Ramos (cell line): Measurements from ENCODE around the gene CYBB.

Source experiments
- in situ Hi-C: fragments of 300-500 bp; cut with MboI; formaldehyde crosslinking; loops from one replicate; pipeline ENCODE4 v1.14.3; 2022; ENCODE audit warnings: low sequenced_read_pairs; ENCODE audit not compliant: unreplicated experiment

Gene CYBB

DNA sequence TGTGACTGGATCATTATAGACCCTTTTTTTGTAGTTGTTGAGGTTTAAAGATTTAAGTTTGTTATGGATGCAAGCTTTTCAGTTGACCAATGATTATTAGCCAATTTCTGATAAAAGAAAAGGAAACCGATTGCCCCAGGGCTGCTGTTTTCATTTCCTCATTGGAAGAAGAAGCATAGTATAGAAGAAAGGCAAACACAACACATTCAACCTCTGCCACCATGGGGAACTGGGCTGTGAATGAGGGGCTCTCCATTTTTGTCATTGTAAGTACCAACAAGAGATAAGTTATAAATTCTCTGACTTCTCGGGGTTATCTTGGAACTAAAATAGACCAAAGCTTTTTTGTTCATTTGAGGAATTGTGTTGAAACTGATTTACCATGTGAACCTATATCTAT is at the start of gene CYBB:
Gene CYBB (plus strand): TSS at position 203 of the 400 bp plus-strand sequence. CDS start 19 bp downstream, at position 222.
- in situ Hi-C loops: no loop called here

DNA sequence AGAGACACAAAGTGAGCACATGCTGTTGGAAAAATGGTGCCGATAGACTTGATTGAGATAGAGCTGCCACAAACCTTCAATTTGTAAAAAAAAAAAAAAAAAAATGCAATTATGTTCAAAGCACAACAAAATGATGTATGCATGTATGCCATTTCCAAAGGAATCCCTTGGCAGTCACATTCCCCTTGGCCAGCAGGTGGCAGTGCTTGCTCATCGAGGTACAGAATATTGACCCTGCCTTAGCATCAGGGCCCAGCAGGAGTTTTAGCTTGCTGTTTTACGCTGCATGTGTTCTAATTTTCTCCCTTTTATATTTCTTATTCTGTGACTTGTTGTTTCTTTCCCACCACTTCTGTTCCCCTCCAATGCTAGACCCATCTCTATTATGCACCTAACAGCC is 34.5 kb upstream of the CYBB start:
- in situ Hi-C loops: loop anchor here (25.0 kb wide), 1 partner anchor 417 kb away; no protein-coding TSS in a partner anchor

DNA sequence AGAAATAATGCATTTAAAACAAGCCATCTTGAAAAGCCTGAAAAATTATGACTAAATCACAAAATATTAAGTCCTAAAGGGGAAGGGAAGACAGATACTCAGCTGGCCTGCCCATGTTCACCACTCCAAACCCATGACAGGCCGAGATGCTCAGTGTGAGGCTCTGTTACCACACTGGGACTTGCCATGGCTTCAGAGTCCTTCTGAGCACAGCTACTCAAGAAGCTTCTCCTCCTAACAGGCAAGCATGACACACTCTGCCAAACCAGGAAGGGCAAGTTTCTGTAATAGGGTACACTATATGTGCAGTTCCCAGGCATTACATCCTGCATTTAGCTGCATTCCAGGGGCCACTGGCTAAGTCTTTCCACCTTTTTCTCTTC is 34.0 kb upstream of the CYBB start:
- in situ Hi-C loops: loop anchor here (25.0 kb wide), 1 partner anchor 416 kb away; no protein-coding TSS in a partner anchor

DNA sequence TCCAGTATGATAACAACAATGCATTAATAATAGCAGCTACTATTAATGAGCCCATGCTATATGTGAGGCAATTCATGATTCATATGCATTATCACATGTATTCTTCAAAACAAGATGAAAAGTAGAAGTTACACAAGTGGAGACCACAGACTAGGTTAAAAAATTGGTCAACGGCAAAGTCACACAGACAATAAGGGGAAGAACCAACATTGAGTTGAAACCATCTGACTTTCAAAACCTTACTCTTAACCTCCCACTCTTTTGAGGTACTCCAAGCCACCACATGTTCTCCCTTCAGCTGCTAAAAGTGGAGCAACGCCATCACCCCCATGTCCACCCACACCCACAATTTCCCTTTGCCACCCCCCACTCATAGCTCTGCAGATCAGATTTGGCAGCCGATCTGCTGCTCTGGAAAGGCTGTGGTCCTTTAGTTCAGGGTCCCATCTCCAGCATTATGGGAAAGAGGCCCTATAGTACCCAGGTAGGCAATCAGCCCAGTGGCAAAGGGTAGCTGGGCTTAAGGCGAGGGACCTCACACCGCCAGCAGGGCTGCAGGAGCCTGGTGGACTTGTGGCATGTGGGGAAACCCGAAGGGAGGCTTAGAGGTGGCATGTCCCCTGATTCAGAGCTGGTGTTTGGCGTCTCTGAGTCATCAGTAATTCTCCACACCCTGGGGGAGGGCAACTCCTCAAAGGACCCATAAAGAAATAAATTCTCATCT is 33.5 kb upstream of the CYBB start:
- in situ Hi-C loops: loop anchor here (25.0 kb wide), 1 partner anchor 416 kb away; no protein-coding TSS in a partner anchor

DNA sequence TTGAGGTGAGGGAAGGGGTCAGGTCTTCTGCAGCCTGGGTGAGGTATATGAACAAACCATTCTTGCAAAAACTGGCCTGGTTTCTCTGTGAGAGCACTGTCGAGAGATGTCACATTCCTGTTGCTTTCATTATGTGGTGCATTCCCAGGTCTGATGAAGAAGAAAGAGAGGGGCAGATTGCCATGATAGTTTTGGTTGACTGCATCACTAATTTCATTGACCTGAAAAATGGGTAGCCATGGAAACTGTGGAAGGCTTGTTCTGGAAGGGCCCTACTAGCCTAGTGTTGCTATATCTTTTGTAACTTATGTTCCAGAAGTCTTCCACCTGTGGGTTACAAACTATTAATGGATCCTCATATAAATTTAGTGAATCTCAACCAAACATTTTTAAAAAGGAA is 32.9 kb upstream of the CYBB start:
- in situ Hi-C loops: loop anchor here (25.0 kb wide), 1 partner anchor 415 kb away; no protein-coding TSS in a partner anchor

DNA sequence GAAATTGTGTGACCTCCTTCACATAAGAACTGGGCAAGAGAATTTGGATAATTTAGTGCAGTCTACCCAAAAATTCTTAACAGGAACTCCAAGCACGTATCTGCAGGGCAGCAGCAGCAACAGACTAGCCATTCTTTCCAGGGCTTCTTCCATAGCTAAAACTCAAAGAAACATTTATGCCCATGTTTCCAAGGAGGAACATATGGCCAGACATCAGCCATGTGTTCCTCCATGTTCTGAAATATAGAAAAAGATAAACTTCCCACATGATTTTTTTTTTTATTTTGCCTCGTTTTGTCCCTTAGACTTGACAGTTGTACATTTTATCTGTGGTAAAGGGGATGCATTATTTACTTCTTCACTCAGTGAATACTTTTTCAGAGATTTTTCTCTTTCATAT is 27.6 kb upstream of the CYBB start:
- in situ Hi-C loops: loop anchor here (5.0 to 25.0 kb wide), 2 partner anchors 70 to 1060 kb away; partner anchors contain the start of gene MID1IP1

DNA sequence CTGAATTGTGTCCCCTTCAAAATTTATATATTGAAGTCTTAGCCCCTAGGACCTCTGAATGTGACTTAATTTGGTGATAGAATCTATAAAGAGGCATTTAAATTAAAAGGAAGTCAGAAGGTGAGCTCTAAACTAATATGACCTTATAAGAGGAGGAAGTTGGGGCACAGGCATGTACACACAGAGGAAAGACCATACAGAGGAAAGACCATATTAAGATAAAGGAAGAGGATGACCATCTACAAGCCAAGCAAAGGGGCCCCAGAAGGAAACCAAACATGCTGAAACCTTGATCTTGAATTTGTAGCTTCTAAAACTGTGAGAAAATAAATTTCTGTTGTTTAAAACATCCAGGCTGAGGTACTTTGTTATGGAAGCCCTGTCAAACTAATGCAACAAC is 26.9 kb upstream of the CYBB start:
- in situ Hi-C loops: loop anchor here (5.0 to 25.0 kb wide), 2 partner anchors 69 to 1059 kb away; partner anchors contain the start of gene MID1IP1

DNA sequence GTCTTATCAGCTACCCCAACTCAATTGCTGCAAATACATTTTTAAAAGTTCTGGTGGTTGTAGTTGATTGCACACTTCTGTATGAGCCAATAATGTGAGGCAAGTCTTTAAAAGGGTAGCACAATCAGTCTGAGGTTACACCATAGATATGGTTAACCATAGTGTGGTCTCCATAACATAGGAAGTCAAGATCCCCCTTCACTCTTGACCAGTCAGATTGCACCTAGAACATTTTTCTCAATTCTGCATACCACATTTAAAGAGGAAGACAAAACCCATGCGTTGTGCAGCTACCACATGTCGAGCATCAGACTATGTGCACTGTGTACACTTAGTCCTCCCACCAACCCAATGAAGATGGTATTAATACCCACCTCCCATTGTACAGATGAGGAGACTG is 26.5 kb upstream of the CYBB start:
- in situ Hi-C loops: loop anchor here (5.0 to 25.0 kb wide), 2 partner anchors 69 to 1059 kb away; partner anchors contain the start of gene MID1IP1

DNA sequence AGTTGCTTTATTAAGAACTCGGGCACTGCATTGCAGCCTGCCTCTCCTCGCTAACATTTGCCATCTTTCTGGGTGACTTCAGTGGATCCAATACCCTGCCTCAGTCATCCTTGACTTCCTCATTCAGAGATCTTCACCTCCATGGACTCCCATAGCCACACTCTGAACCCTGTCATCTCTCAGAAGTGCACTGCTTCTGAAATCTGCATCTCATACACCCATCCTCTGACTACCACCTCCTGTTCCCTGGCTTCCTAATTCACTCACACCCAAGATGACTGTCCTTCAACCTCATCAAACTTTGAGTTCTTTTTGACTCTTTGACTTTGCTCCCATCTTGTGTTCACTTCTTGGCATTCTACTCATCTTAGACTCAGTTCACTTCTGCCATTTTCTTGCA is 25.3 kb upstream of the CYBB start:
- in situ Hi-C loops: loop anchor here (5.0 to 25.0 kb wide), 2 partner anchors 68 to 1058 kb away; partner anchors contain the start of gene MID1IP1

DNA sequence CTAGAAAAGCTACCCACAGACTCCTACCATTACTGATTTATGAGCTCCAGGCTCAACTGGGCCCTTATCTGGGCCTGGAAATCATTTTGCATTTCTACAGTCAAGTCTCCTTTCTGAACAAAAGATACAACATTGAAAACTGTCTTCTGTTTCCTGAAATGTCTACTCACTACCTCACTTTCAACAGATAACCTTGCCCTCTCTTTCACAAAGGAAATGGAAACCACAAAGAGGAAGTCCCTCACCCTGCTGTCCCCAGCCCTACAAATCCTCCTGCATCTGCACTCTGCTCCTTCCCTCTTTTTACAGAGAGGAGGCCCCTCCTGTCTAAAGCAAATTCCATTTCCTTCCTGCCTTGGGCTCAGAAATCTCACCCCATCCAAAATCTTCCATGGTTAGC is 24.8 kb upstream of the CYBB start:
- in situ Hi-C loops: loop anchor here (25.0 kb wide), 1 partner anchor 1057 kb away; the partner anchor contains the start of gene MID1IP1

DNA sequence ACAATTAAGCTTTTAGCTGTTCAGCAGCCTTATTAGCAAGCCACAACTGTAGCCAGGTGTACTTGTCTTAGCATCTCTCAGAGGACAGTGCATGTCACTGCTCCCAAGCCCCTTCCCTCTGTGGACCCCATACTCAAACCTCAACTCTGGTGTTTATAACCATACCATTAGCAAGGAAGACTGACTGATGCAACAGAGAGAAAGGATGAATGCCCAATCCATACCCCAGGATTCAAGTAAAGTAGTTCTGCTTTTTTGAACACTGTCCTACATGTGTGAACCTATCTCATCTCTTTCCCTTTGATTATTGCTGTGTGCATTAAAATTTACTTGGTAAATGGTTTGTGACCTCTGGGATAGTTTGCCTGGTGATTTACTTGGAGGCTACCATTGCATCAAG is 22.8 kb upstream of the CYBB start:
- in situ Hi-C loops: loop anchor here (25.0 kb wide), 1 partner anchor 1055 kb away; the partner anchor contains the start of gene MID1IP1

DNA sequence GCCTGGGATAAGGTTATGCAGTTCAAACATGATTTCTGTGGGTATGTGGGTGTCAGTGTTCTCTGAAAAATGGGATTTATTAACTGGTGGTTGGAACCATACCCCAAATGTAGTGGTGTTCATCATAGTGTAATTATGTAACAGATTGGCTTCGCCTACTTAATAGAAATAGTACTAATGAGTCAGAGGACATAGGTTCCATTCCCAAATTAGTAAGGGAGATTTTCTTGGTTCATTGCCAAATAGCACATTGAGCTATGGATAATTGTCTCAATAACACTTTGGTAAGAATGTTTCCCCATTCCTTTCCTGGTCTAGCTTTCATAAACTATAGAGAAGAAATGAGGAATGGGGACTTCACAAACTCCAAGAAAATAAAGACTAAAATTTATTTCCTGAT is 20.5 kb upstream of the CYBB start:
- in situ Hi-C loops: loop anchor here (25.0 kb wide), 1 partner anchor 1053 kb away; the partner anchor contains the start of gene MID1IP1

DNA sequence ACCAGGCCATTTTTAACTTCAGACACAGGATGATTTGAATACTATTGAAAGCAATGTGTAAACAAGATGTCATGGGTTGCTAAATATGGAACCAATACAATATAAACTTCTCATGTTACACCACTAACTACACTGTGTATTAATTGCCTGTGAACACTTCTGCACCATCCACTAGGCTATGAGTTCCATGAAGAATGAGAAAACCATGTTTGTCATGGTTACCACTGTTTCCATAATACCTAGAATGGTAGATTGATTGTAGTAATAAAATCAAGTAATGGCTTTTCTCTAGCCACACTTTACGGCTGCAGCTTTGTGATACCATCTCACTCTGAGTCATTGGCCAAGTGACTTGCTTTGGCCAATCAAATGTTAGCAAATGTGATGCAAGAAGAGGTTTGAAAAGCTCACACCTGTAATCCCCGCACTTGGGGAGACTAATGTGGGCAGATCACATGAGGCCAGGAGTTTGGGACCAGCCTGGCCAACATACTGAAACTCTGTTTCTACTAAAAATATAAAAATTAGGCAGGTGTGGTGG is 19.9 kb upstream of the CYBB start:
- in situ Hi-C loops: loop anchor here (25.0 kb wide), 1 partner anchor 1052 kb away; the partner anchor contains the start of gene MID1IP1

DNA sequence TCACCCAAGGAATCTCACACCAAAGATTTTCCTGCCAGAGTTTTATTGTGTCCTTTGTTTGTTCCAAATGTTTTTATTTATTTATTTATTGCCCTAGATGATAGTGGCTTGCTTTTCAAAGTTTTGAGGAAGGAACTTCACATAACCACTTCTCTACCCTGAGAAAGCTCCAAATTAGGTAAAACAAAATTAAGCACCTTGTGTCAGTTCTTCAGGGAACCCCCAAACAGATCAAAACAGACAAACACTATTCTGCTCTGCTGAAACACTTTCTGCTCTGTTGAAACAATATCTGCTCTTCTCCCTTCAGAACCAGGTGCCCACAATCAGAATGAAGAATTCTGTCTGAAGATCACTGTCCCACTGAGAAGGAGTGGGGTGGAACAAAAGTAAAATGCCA is 16.5 kb upstream of the CYBB start:
- in situ Hi-C loops: loop anchor here (25.0 kb wide), 1 partner anchor 1049 kb away; the partner anchor contains the start of gene MID1IP1

DNA sequence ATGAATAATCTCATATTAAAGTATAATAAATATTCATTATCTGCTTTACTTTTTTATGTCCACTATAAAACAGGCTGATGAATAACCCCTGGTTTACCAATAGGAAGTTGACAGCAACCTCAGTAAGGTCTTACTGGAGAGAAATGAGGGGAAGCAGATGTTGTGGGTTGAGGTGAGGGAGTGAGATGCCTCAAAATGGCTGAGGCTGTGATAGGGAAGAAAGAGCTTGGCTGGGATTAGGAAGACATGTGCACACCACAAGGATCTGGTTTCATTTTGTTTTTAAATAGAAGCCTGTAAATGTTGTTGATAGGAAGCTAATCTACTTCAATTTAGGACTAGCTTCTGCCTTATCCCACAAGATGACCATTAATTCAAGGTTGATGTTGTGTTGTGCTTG is 14.4 kb upstream of the CYBB start:
- in situ Hi-C loops: loop anchor here (25.0 kb wide), 1 partner anchor 1047 kb away; the partner anchor contains the start of gene MID1IP1

DNA sequence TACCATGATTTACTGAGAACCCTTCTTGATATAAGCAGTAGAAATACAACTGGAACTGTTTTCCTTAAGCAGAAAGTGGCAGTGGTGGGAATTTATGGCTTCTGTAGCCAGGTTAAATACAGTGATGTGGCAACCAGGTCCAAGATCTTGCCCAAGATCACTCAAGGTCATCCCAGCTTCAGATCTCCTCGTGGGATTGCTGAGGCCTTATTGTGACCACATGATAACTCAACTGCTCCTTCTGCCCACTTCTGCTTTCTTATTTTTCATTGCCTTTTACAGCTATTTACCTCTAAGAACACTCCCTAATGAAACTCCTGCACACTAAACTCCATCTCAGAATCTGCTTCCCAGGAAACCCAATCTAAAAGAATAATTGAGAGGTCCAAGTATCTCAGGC is 12.4 kb upstream of the CYBB start:
- in situ Hi-C loops: loop anchor here (25.0 kb wide), 1 partner anchor 1045 kb away; the partner anchor contains the start of gene MID1IP1

DNA sequence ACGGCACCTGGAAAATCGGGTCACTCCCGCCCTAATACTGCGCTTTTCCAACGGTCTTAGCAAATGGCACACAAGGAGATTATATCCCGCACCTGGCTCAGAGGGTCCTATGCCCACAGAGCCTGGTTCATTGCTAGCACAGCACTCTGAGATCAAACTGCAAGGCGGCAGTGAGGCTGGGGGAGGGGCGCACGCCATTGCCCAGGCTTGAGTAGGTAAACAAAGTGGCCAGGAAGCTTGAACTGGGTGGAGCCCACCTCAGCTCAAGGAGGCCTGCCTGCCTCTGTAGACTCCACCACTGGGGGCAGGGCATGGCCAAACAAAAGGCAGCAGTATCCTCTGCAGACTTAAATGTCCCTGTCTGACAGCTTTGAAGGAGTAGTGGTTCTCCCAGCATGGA is 11.0 kb upstream of the CYBB start:
- in situ Hi-C loops: loop anchor here (25.0 kb wide), 1 partner anchor 1043 kb away; the partner anchor contains the start of gene MID1IP1

DNA sequence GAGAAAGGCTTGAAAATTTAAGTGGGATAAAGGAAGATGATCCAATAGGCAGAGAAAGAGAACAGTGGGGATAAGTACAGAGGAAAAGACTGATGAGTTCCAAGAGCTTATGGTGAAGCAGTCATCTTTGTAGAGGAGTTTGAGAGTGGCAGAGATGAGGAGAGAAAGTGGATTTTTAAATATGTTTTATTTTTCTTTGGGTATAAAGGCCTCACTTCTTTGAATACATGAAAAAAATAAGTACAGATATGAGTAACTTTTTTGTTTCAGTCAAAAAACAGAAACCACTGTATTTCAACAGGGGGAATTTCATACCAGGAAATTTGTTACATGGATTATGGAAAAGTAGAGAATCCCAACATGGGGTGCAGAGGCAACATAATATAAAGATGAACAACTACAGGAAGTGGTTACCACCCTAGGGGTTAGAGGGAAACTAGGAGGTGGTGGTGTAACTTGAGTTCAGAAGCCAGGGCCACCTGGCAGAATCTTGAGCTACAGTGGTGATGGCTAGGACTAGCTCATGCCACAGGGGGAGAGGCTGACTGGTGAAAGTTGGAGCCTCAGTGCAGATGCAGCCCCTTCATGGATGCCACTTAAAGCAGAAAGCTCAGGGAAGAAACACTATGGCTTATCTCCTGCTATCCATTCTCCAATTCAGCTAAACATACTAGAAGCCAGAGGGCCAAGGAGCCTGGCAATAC is 3.4 kb upstream of the CYBB start:
- in situ Hi-C loops: no loop called here

DNA sequence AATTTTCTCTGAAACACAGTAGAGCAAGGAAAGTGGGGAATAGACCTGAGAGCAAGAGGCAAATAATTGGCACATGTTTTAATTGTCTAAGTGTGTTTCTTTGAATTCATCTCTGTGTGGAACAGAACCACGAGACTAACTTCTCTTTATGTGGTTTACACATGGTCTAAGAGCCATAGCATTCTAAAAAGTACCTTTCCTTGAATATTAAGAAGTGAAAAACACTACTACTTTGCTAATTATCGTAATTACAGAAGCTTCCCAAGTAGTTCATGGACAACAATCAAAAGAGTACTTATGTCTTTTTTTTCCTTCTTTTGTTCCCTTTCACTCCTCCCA is 2.9 kb upstream of the CYBB start:
- in situ Hi-C loops: no loop called here

DNA sequence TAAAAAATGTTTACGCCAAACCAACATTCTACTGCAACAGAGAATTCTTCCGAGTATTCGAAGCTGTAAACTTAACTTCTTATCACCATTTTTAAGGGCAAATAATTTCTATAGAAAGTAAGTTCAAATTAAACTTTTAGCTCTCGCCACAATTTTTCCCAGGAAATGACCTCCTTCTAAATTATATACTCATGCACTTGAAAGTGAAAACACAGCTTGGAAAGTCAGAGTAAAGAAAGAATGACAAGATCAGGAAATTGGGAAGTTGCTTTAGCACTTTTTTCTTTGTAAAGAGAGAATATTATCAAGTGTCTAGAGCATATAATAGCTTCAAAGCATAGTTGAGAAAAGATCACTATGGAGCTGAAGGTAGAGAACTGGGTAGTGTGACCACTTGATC is 1.2 kb downstream of the CYBB start:
- in situ Hi-C loops: no loop called here
